Activated naive CD8-positive, alpha-beta T cell treated with anti-CD3 and anti-CD28 coated beads, Interleukin-2, amount 50 U/mL, for 24 hours (primary cell): ENCODE data around the gene CENPU.
"Not testable (repeated sequence)": the region's sequence is repeated elsewhere in the genome, so short reads cannot be mapped to it uniquely, and the experiment has no call there.

Experiments used
- ATAC-seq: fragments of 150-1000 bp; cut with Tn5 transposase; one replicate; pipeline ENCODE4 v1.10.0; 2021
- DNase-seq: peaks from one replicate; pipeline ENCODE4 v3.0.0; 2021
- H3K27ac Mint-ChIP-seq: one replicate; pipeline ENCODE4 v1.8.0; 2021; ENCODE audit warnings: mild to moderate bottlenecking, mixed read lengths
- H3K27me3 Mint-ChIP-seq: one replicate; pipeline ENCODE4 v1.8.0; 2021; ENCODE audit warnings: mixed read lengths
- H3K36me3 Mint-ChIP-seq: one replicate; pipeline ENCODE4 v1.8.0; 2021; ENCODE audit warnings: low read depth, mixed read lengths
- H3K4me1 Mint-ChIP-seq: one replicate; pipeline ENCODE4 v1.8.0; 2021; ENCODE audit warnings: mixed read lengths
- H3K4me3 Mint-ChIP-seq: one replicate; pipeline ENCODE4 v1.8.0; 2021; ENCODE audit warnings: mild to moderate bottlenecking, moderate library complexity, mixed read lengths
- H3K9me3 Mint-ChIP-seq: one replicate; pipeline ENCODE4 v1.8.0; 2021; ENCODE audit warnings: mixed read lengths

The CENPU gene, protein sequence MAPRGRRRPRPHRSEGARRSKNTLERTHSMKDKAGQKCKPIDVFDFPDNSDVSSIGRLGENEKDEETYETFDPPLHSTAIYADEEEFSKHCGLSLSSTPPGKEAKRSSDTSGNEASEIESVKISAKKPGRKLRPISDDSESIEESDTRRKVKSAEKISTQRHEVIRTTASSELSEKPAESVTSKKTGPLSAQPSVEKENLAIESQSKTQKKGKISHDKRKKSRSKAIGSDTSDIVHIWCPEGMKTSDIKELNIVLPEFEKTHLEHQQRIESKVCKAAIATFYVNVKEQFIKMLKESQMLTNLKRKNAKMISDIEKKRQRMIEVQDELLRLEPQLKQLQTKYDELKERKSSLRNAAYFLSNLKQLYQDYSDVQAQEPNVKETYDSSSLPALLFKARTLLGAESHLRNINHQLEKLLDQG

DNA sequence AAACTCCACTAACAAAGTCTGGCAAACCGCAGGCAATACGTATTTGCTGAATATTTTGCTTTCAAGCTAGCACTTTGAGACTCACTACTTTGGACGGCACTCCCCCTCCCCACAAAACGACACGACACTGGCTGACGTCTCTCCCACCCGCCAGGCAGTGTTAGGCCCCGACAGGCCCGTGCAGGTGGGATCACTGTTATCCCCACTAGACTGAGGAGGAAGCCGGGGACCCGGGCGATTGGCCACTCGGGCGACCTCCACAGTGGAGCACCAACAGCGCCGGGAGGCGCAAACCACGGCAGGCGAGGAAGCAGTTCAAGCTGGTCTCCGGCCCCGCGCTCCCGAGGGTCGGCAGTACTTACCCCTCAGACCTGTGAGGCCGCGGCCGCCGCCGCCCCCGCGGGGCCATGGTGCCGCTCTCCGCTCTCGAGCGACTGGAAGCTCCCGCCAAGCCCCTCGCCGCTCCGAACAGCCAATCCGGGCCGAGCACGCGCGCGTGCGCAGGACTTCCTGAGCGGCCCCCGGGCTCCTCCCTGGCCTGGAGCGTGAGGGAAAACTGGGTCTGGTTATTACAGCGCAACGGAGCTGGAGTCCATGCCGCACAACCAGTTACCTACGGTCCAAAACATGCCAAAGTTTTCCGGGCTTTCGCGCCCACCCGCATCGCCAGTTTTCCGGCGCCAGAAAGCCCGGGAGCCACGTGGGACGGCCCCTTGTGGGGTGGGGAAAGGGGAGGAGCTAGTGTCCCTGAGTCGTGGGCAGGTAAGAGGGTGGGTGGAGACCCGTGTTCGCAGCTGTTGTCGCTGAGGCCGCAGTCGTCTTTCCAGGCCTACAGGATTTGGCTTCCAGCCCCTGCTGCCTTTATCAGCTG lies at the start of gene CENPU:
Gene CENPU (minus strand): TSS at position 443 of the 871 bp plus-strand sequence. CDS start 34 bp downstream, at position 409.
- Mint-ChIP-seq H3K36me3 (peaks cover 18% of the 10 kb centered on the region), H3K4me1 (peaks cover 23% of the 10 kb centered on the region), H3K9me3 (no peaks in the 10 kb centered on the region), H3K27ac (peak within 1 kb of the TSS; percentile 91), H3K27me3 (no peaks in the 10 kb centered on the region), H3K4me3 (peak within 1 kb of the TSS; percentile 98)
- ATAC-seq, result peak; percentile 93
- DNase-seq, result peak; percentile 97

DNA sequence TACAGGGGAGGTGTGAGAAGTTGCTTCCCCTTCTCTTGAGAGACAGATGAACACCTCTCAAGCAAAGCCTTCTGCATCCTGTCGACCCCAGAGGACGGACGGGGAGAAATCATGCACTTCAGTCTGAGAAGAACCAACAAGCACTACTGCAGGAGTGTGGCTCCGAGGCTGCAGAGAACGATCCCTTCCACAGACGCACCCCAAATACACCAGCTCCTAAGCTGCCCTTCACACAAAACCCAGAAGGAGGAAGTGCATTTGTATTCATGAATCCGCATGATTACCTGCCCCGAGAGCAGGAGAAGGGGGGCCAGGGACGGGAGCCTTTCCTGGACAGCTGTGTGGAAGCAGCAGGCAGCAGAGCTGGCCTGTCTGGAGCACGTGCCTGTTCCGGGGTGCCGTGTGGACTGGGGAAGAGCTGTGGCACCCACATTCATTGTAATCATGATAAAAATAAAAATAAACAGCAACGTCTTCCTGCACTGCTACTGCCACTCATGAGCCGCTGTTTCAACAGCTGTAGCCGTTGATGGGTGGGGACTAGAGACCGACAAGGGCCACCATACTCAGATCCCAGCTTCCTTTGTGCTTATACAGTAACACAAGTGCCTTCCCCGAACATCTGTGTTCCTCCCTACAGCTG lies 49.0 kb upstream of the CENPU start:
- Mint-ChIP-seq H3K36me3 (peaks cover 38% of the 10 kb centered on the region), H3K27me3 (no peaks in the 10 kb centered on the region), H3K4me3 (peak overlapping the region; percentile 29), H3K27ac (no peak overlapping the region), H3K9me3 (peaks cover 4% of the 10 kb centered on the region), H3K4me1 (peaks cover 14% of the 10 kb centered on the region)
- DNase-seq (no peak), ATAC-seq (peak; percentile 41)

DNA sequence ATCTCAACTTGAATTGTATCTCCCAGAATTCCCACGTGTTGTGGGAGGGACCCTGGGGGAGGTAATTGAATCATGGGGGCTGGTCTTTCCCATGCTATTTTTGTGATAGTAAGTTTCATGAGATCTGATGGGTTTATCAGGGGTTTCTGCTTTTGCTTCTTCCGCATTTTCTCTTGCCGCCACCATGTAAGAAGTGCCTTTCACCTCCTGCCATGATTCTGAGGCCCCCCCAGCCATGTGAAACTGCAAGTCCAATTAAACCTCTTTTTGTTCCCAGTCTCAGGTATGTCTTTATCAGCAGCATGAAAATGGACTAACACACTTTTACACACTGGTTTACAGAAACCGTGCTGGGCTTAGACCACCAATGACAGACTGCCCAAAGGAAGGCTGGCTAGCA lies 45.3 kb upstream of the CENPU start:
- not testable (repeated sequence) for DNase-seq, H3K27ac Mint-ChIP-seq, H3K27me3 Mint-ChIP-seq, H3K9me3 Mint-ChIP-seq, H3K4me3 Mint-ChIP-seq, ATAC-seq
- peaks cover 25% of the 10 kb centered on the region for H3K36me3 Mint-ChIP-seq
- peaks cover 11% of the 10 kb centered on the region for H3K4me1 Mint-ChIP-seq

DNA sequence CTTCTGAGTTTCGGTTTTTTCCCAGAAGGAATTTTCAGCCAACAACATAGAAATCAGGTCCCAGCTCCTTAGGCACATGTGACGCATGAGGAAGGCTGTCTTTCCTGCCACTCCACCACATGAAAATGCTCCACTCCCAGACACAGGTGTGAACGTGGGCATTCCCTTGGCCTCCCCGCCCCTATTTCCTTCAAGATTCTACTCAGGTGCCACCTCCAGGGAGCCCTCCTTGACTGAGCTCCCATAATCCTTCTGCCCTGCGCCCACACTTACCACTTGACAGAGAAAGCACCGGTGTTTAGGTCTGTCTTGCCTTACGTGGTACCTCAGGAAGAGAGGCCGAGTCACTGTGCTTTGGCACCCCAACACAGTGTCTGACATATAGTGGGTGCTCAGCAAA lies 44.4 kb upstream of the CENPU start:
- Mint-ChIP-seq H3K27me3 (no peaks in the 10 kb centered on the region), H3K4me3 (no peak overlapping the region), H3K36me3 (peaks cover 24% of the 10 kb centered on the region), H3K9me3 (peaks cover 4% of the 10 kb centered on the region), H3K4me1 (peaks cover 11% of the 10 kb centered on the region), H3K27ac (no peak overlapping the region)
- DNase-seq (no peak), ATAC-seq (no peak)

DNA sequence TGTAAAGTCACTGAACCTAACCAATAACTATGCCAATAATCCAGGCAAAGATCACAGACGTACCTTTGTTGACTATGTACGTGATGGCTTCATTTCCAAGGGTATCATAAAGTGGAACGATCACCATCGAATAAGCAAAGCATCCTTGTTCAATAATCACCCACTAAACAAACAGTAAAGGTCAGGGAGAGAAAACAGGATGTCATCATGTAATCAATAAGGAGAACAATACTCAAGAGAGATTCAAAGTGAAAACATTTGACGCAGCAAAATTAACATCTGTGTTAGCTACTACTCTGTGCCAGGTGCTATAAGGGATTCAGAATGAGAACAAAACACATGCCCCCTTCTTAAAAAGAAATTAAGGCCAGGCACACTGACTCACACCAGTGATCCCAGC lies 42.9 kb upstream of the CENPU start:
- H3K27ac Mint-ChIP-seq, result no peak overlapping the region
- H3K4me1 Mint-ChIP-seq, result no peaks in the 10 kb centered on the region
- peaks cover 21% of the 10 kb centered on the region for H3K36me3 Mint-ChIP-seq
- ATAC-seq (no peak), DNase-seq (no peak)
- peaks cover 4% of the 10 kb centered on the region for H3K9me3 Mint-ChIP-seq
- H3K27me3 Mint-ChIP-seq, result no peaks in the 10 kb centered on the region
- H3K4me3 Mint-ChIP-seq, result no peak overlapping the region

DNA sequence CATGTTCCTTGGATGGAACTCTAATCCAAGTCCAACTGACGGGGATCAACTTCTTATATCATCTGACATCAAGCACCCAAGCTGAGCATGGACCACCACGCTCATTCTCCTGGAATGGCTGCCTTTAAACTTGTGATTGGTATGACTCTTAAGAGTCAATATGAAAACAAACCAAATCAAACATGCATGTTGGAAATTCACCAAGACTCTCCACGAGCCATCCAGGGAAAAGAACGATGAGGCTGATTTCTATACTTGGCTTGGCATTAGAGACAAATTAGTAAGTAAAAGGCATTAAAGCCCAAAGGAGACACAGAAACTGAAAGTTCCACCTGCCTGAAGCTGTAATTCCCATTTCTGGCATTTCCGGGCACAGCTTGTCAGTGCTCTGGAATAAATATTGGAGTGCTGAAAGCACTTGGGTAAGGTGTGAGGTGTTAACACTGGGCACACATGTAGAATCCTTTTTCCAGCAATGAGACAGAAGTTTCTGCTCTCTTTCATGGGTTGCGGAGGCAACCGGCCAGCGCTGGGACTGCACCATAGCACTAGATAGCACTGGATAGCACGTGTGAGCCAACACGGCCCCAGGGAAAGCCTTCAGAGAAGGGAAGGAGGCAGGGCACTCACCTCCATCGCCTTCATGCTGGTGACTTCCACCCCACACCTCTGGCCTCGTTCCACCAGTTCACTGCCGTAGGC lies 42.1 kb upstream of the CENPU start:
- ATAC-seq, result no peak
- DNase-seq, result no peak
- H3K27ac Mint-ChIP-seq, result no peak overlapping the region
- peaks cover 4% of the 10 kb centered on the region for H3K9me3 Mint-ChIP-seq
- peaks cover 21% of the 10 kb centered on the region for H3K36me3 Mint-ChIP-seq
- H3K27me3 Mint-ChIP-seq, result no peaks in the 10 kb centered on the region
- H3K4me1 Mint-ChIP-seq, result no peaks in the 10 kb centered on the region
- no peak overlapping the region for H3K4me3 Mint-ChIP-seq

DNA sequence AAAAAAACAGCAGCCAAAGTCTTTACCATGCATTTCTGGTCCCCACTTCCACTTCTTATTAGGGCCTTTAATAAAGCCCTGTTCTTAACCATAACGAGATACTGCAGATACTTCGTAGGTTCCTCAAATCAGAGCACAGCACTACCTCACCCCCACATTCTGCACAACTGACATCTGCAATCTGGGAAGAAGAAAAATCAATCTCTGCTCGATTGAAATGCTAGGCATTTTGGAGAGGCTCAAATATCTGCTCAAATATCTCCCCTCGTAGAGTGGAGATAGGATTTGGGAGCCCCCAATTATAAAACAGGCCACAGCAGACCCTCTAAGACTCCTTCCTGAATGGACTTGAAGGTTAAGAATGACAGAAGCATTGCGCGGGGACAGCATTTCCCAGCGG lies 40.3 kb upstream of the CENPU start:
- H3K27me3 Mint-ChIP-seq, result no peaks in the 10 kb centered on the region
- peaks cover under 1% of the 10 kb centered on the region for H3K9me3 Mint-ChIP-seq
- H3K4me3 Mint-ChIP-seq, result no peak overlapping the region
- H3K27ac Mint-ChIP-seq, result no peak overlapping the region
- DNase-seq, result no peak
- H3K4me1 Mint-ChIP-seq, result no peaks in the 10 kb centered on the region
- peaks cover 17% of the 10 kb centered on the region for H3K36me3 Mint-ChIP-seq
- no peak for ATAC-seq

DNA sequence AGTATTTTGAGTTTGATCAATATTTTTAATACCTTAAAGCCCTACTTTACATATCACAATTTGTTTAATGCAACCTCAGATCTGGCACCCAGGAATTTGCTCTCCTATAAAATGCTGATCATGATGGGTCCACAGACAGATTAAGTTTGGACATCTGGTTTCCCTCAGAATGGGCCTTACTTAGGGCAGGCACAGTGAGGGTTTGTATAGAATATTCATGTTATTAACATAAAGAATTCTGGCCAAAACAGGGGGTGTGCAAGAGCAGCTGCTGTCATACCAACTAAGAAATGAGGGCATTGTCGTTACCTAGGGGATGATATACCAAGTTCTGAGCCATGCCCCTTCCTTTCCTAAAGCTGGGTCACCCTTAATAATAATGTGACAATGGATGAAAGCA lies 37.5 kb upstream of the CENPU start:
- Mint-ChIP-seq H3K36me3 (peaks cover 23% of the 10 kb centered on the region), H3K4me1 (no peaks in the 10 kb centered on the region), H3K27ac (no peak overlapping the region), H3K4me3 (no peak overlapping the region), H3K9me3 (no peaks in the 10 kb centered on the region), H3K27me3 (no peaks in the 10 kb centered on the region)
- no peak for ATAC-seq
- no peak for DNase-seq

DNA sequence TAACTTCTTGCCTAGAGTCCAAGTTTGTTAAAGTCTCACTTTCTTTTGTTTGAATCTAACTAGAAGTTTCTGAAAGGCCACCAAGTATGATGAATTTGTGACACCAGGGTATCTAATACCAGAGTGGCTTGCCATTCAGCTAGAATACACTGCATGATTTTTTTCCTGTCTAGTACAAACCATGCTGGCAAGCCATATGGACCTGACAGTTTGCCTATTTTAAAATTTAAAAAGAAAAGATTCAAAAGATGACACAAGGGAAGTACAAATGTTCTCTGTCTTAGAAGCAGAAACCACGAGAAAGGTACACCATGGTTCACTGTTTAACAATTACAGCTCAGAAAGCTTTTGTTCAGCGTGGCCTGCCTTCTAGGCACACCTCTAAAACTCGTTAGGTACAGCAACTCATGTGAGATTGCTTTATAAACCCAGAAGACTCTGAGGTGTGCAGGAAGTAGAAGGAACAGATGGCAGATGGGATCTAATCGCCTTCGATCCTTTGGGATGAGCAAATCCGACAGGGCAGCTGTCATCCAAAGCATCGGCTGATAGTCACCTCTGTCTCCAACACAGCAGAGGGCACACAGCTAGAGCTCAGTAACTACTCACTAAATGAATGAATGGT lies 35.4 kb upstream of the CENPU start:
- no peak overlapping the region for H3K4me3 Mint-ChIP-seq
- peaks cover 31% of the 10 kb centered on the region for H3K36me3 Mint-ChIP-seq
- no peak for DNase-seq
- no peak for ATAC-seq
- no peaks in the 10 kb centered on the region for H3K9me3 Mint-ChIP-seq
- no peaks in the 10 kb centered on the region for H3K27me3 Mint-ChIP-seq
- no peaks in the 10 kb centered on the region for H3K4me1 Mint-ChIP-seq
- H3K27ac Mint-ChIP-seq, result no peak overlapping the region

DNA sequence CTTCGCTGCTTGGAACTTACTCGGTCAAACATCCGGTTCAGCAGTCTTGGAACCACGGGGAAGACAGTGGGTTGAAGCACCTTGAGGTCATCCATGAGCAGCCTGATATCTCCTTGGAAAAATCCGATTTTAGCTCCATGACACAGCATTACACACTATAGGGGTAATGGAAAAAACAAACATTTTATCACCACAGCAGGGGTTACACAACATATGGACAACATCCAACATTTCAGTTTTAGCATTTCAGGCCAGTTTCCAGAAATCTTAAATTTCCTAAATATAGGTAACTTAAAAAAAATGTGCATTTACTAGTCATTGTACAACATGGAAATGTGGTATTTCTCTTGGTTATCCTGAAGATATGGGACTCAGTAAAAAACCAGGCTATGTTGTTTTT lies 34.4 kb upstream of the CENPU start:
- no peaks in the 10 kb centered on the region for H3K4me1 Mint-ChIP-seq
- no peaks in the 10 kb centered on the region for H3K9me3 Mint-ChIP-seq
- ATAC-seq (no peak), DNase-seq (no peak)
- H3K36me3 Mint-ChIP-seq, result peaks cover 31% of the 10 kb centered on the region
- H3K27me3 Mint-ChIP-seq, result no peaks in the 10 kb centered on the region
- no peak overlapping the region for H3K27ac Mint-ChIP-seq
- no peak overlapping the region for H3K4me3 Mint-ChIP-seq

DNA sequence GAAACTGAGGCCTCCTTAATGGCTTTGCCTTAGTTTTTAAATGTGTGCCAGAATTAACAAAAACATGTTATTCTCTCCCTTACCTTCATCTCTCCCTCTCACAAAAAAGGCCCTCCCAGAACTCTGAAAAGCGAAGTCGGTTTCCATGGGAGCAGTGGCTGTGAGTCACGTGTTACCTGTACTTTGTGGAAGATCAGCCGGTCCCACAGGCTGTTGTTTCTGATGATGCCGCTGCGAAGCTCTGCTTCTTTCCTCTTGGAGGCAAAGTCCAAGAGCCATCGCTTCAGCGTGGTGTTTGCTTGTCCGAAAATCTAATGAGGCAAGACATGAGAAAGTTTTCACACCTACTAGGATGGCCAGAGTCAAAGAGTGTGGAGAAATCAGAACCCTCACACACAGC lies 32.5 kb upstream of the CENPU start:
- H3K4me1 Mint-ChIP-seq, result peaks cover 16% of the 10 kb centered on the region
- no peak for ATAC-seq
- H3K27me3 Mint-ChIP-seq, result no peaks in the 10 kb centered on the region
- H3K36me3 Mint-ChIP-seq, result peaks cover 34% of the 10 kb centered on the region
- no peaks in the 10 kb centered on the region for H3K9me3 Mint-ChIP-seq
- no peak overlapping the region for H3K27ac Mint-ChIP-seq
- no peak for DNase-seq
- H3K4me3 Mint-ChIP-seq, result no peak overlapping the region

DNA sequence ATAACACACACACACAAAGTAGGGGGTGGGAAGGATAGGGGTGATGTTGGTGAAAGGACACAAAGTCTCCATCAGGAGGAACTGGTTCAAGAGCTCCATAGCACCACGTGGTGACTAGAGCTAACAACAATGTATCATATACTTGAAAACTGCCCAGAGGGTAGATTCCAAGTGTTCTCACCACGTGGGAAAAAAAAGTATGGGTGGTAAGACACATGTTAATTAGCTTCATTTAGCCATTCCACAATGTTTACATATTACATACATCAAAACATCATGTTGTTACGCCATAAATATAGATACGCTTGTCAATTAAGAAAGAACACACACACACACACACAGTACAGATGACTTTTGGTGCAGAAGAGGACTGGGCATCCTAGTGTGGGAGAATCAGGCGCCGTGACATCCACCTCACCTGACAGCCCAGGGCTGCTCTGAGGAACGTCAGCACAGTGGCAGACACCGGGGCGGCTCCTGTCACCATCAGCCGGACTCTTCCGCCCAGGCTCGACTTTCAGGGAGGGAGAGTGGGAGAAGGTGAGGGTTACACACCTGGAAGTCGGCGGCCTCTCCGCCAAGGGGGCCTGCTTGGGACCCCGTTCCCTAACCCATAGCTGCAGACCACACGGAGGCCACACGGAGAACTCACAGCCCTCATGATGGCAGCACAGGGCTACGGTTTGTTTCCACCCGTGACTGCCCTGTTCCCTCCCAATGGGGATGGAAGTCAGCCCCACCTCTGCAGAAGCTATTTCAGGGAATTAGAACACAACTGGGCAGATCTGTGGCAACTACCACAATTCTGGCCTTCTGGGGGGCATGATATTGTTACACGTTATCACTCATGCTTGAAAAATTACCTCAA lies 31.8 kb upstream of the CENPU start:
- DNase-seq, result no peak
- H3K4me1 Mint-ChIP-seq, result peaks cover 17% of the 10 kb centered on the region
- no peak overlapping the region for H3K4me3 Mint-ChIP-seq
- no peak for ATAC-seq
- H3K27me3 Mint-ChIP-seq, result no peaks in the 10 kb centered on the region
- H3K36me3 Mint-ChIP-seq, result peaks cover 39% of the 10 kb centered on the region
- no peaks in the 10 kb centered on the region for H3K9me3 Mint-ChIP-seq
- no peak overlapping the region for H3K27ac Mint-ChIP-seq

DNA sequence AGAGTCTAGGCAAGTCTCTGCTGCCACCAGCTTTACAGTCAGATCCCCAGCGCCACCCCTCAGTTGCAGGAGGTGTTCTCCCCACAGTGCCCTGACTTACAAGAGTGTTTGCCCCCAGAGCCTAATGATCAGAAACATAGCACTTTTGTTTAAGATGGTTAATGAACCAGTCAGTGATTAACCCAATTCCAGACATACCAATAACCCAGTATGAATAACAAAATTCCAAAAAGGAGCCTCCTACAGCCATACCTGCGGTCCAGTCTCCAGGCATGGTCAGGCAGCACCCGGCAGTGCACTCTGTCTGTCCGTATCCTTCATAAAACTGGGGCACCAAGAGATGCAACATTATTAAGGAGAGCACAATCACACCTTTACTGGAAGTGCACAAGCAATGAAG lies 30.7 kb upstream of the CENPU start:
- H3K4me1 Mint-ChIP-seq, result peaks cover 17% of the 10 kb centered on the region
- H3K9me3 Mint-ChIP-seq, result no peaks in the 10 kb centered on the region
- H3K27ac Mint-ChIP-seq, result no peak overlapping the region
- DNase-seq (no peak), ATAC-seq (no peak)
- H3K27me3 Mint-ChIP-seq, result no peaks in the 10 kb centered on the region
- H3K4me3 Mint-ChIP-seq, result no peak overlapping the region
- H3K36me3 Mint-ChIP-seq, result peaks cover 48% of the 10 kb centered on the region
